Measurements from ENCODE around the gene MCRIP2. TPM values are rescaled to one million over a fixed set of nuclear protein-coding genes. Genes with fewer than 3 reads are reported as not detected.
A peak's percentile ranks its signal among the peaks of the same experiment; 100 is the strongest.

Gene MCRIP2
- total and polyA plus RNA-seq, 2 of the 8 experiments (the other 6 are each of a cell fraction or from before 2014, with no cell fraction given): 45.4 to 75.5 TPM

- TF ChIP-seq CHD7 (IDR thresholded peaks at IDR 0.05; ENCODE audit: insufficient replicate concordance, low read length) (no peak), MAX (IDR thresholded peaks at IDR 0.05) (peak; percentile 66), CTCF (IDR thresholded peaks at IDR 0.05; ENCODE audit: control extremely low read depth in 1 of 3, insufficient read depth in 1 of 3, low read depth in 1 of 3, low read length in 3 of 3) (peak in 2 of 3 experiments; percentile 68 to 80; a peak in 3 of 4 replicates), RAD21 (IDR thresholded peaks at IDR 0.05 in 1 of 2, conservative IDR thresholded peaks at IDR 0.05 in 1 of 2; ENCODE audit: low read depth in 2 of 2, low read length in 2 of 2) (peak; percentile 37 to 52), GABPA (IDR thresholded peaks at IDR 0.05; ENCODE audit: borderline replicate concordance, insufficient read depth, low read length) (0 out of 2 replicates have a peak, but pooled peaks have one; percentile 74), CBX5 (IDR thresholded peaks at IDR 0.05; ENCODE audit: low read depth, low read length) (no peak)
These were observed 6.6 kb downstream of the MCRIP2 start (continued) for GRCh38 chr16:648071-648780.

All from H1 (cell line).